ENCODE results near the gene PLXNA4. TPM values are rescaled to one million over a fixed set of nuclear protein-coding genes. Genes with fewer than 3 reads are reported as not detected.

Gene PLXNA4
- total RNA-seq, 1 experiment from 2014 or later: 0.11 TPM

DNA sequence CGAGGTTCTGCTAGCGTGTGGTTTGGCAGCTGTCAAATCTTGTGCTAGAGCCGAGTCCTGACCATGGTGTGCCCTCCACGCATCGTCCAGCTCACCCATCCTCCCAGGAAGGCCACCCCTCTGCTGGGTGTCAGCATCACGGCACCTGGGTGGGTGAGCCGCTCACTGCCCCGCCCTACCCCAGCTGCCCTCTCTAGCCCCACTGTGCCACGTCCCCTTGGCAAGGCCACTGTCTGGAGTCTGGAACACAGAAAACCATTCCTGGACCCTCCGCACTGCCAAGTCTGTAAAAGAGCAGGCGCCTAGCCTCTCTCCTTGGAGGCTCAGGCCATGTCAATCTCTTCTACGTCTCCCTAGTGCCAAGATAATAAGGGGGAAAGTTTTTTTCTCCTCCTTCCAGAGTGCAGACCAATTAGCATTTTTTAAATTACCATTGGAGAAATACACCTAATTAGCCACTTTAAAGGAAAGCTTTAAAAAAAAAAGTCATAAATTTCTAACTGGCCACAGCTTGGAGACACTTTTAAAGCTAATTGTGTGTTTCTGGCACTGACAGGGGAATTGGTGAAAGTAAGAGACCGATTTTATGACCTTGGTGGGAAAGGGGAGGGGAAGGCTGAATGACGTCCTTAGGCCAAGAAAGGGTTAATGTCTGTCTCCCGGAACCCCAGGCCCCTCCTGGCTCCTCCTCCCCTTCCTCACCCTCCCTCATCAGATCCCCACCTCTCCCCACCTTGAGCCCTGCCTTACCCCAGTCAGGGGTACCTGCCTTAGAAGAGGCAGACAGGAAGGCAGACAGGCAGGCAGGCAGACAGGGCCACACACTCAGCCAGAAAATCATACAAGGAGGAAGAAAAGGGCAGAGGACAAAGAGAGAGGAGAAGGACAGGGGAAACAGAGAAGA lies 151.2 kb downstream of the PLXNA4 start:
- no peaks in the 10 kb centered on the region for H3K9me3 ChIP-seq (ENCODE audit: low read depth, low read length, poor library complexity, severe bottlenecking)
- ChIA-PET CTCF (no interaction called here), POLR2A (ENCODE audit: low non-redundant PET) (no interaction called here)
- H3K36me3 ChIP-seq (ENCODE audit: insufficient read depth, low read length, poor library complexity, severe bottlenecking): no peaks in the 10 kb centered on the region
- intact Hi-C loops (cut with micrococcal nuclease; ENCODE audit: unreplicated experiment): no loop called here
- no peak overlapping the region for H3K4me3 ChIP-seq (ENCODE audit: low read depth, low read length, poor library complexity, severe bottlenecking)
- H3K27ac ChIP-seq (ENCODE audit: low read depth, low read length, poor library complexity, severe bottlenecking): no peak overlapping the region
- no peaks in the 10 kb centered on the region for H3K4me1 ChIP-seq (ENCODE audit: insufficient read depth, low read length, poor library complexity, severe bottlenecking)
- TF ChIP-seq, protein P1, sequence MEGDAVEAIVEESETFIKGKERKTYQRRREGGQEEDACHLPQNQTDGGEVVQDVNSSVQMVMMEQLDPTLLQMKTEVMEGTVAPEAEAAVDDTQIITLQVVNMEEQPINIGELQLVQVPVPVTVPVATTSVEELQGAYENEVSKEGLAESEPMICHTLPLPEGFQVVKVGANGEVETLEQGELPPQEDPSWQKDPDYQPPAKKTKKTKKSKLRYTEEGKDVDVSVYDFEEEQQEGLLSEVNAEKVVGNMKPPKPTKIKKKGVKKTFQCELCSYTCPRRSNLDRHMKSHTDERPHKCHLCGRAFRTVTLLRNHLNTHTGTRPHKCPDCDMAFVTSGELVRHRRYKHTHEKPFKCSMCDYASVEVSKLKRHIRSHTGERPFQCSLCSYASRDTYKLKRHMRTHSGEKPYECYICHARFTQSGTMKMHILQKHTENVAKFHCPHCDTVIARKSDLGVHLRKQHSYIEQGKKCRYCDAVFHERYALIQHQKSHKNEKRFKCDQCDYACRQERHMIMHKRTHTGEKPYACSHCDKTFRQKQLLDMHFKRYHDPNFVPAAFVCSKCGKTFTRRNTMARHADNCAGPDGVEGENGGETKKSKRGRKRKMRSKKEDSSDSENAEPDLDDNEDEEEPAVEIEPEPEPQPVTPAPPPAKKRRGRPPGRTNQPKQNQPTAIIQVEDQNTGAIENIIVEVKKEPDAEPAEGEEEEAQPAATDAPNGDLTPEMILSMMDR (conservative IDR thresholded peaks at IDR 0.05; ENCODE audit: low read depth, low read length): no peak
- no peak for TF ChIP-seq EZH2 (IDR thresholded peaks at IDR 0.05; ENCODE audit: borderline replicate concordance, low read depth, low read length, poor library complexity, severe bottlenecking)
- BruUV-seq (replicated peaks): no TSS peak
- H3K27me3 ChIP-seq (replicated peaks; ENCODE audit: insufficient read depth, low read depth, low read length, poor library complexity): no peaks in the 10 kb centered on the region
- DNase-seq (ENCODE audit: low spot score): no peak

DNA sequence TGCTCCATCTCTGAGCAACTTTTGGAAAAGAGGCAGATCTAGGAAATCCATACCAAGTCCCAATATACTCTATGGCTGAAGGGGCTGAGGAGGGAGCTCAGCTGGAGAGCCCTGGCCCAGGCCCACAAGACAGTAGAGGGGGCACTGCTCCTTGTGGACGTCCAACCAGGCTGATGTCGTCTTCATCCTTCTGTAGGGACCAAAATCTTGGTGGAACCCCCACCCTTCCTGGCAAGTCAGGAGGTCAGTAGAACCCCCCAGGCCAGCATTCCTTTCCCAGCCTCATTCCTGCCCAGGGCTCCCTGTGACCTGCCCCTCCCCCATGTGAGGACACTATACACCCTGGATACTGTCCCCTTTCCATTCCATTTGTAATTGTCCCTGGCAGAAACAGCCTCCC lies 152.0 kb downstream of the PLXNA4 start:
- no peaks in the 10 kb centered on the region for H3K9me3 ChIP-seq (ENCODE audit: low read depth, low read length, poor library complexity, severe bottlenecking)

GRCh38 chr7:132423594-132424200 lies 152.6 kb downstream of the PLXNA4 start:
- DNase-seq (ENCODE audit: low spot score): no peak
- TF ChIP-seq EZH2 (IDR thresholded peaks at IDR 0.05; ENCODE audit: borderline replicate concordance, low read depth, low read length, poor library complexity, severe bottlenecking): no peak
- TF ChIP-seq, protein P1 (conservative IDR thresholded peaks at IDR 0.05; ENCODE audit: low read depth, low read length): no peak
- intact Hi-C loops (cut with micrococcal nuclease; ENCODE audit: unreplicated experiment): no loop called here
- CTCF ChIA-PET: no interaction called here
- no peaks in the 10 kb centered on the region for H3K9me3 ChIP-seq (ENCODE audit: low read depth, low read length, poor library complexity, severe bottlenecking)
- BruUV-seq (replicated peaks): no TSS peak
- H3K27ac ChIP-seq (ENCODE audit: low read depth, low read length, poor library complexity, severe bottlenecking): no peak overlapping the region
- H3K27me3 ChIP-seq (replicated peaks; ENCODE audit: insufficient read depth, low read depth, low read length, poor library complexity): no peaks in the 10 kb centered on the region
- H3K36me3 ChIP-seq (ENCODE audit: insufficient read depth, low read length, poor library complexity, severe bottlenecking): no peaks in the 10 kb centered on the region
- H3K4me1 ChIP-seq (ENCODE audit: insufficient read depth, low read length, poor library complexity, severe bottlenecking): no peaks in the 10 kb centered on the region
- POLR2A ChIA-PET (ENCODE audit: low non-redundant PET): no interaction called here
- H3K4me3 ChIP-seq (ENCODE audit: low read depth, low read length, poor library complexity, severe bottlenecking): no peak overlapping the region

More for the DNA sequence above, 152.0 kb downstream of the PLXNA4 start:
- ChIA-PET POLR2A (ENCODE audit: low non-redundant PET) (no interaction called here), CTCF (no interaction called here)
- no peaks in the 10 kb centered on the region for H3K36me3 ChIP-seq (ENCODE audit: insufficient read depth, low read length, poor library complexity, severe bottlenecking)
- H3K27ac ChIP-seq (ENCODE audit: low read depth, low read length, poor library complexity, severe bottlenecking): no peak overlapping the region
- no peak for TF ChIP-seq EZH2 (IDR thresholded peaks at IDR 0.05; ENCODE audit: borderline replicate concordance, low read depth, low read length, poor library complexity, severe bottlenecking)
- TF ChIP-seq, protein P1 (conservative IDR thresholded peaks at IDR 0.05; ENCODE audit: low read depth, low read length): no peak
- DNase-seq (ENCODE audit: low spot score): no peak
- no peaks in the 10 kb centered on the region for H3K4me1 ChIP-seq (ENCODE audit: insufficient read depth, low read length, poor library complexity, severe bottlenecking)
- H3K4me3 ChIP-seq (ENCODE audit: low read depth, low read length, poor library complexity, severe bottlenecking): no peak overlapping the region
- BruUV-seq (replicated peaks): no TSS peak
- intact Hi-C loops (cut with micrococcal nuclease; ENCODE audit: unreplicated experiment): no loop called here
- H3K27me3 ChIP-seq (replicated peaks; ENCODE audit: insufficient read depth, low read depth, low read length, poor library complexity): no peaks in the 10 kb centered on the region

Measured in A673 (cell line).